Subcutaneous abdominal adipose tissue (tissue), 5 donors: ENCODE results near the gene AVPR1A.

ENCODE experiments used
- H3K27ac ChIP-seq: one replicate; pipeline ENCODE4 v1.7.0; 2013; ENCODE audit warnings: low read depth, mild to moderate bottlenecking, inconsistent platforms, low read length, moderate library complexity
- H3K27me3 ChIP-seq, 5 donors: one replicate each; pipeline ENCODE4 v1.7.0; 2013; ENCODE audit warnings: low read length in 5 of 5, inconsistent platforms in 1 of 5; ENCODE audit not compliant: control insufficient read depth in 5 of 5, insufficient read depth in 4 of 5
- H3K36me3 ChIP-seq, 5 donors: one replicate each; pipeline ENCODE4 v1.7.0; 2013; ENCODE audit warnings: low read length in 5 of 5; ENCODE audit not compliant: control insufficient read depth in 5 of 5, insufficient read depth in 5 of 5
- H3K4me1 ChIP-seq, 5 donors: one replicate each; pipeline ENCODE4 v1.7.0; 2013; ENCODE audit warnings: low read length in 5 of 5, mild to moderate bottlenecking in 3 of 5, moderate library complexity in 1 of 5; ENCODE audit not compliant: control insufficient read depth in 5 of 5, insufficient read depth in 5 of 5
- H3K4me3 ChIP-seq, 5 donors: one replicate each; pipeline ENCODE4 v1.7.0; 2013; ENCODE audit warnings: low read length in 5 of 5, low read depth in 1 of 5
- H3K9ac ChIP-seq, 5 donors: one replicate each; pipeline ENCODE4 v1.7.0; 2013; ENCODE audit warnings: low read length in 5 of 5, mild to moderate bottlenecking in 4 of 5, moderate library complexity in 3 of 5
- H3K9me3 ChIP-seq, 5 donors: one replicate each; pipeline ENCODE4 v1.7.0; 2013; ENCODE audit warnings: low read length in 5 of 5; ENCODE audit not compliant: control insufficient read depth in 5 of 5
- donor health status: healthy.
- donor health status: healthy.
- donor health status: healthy.
- donor health status: healthy.
- donor health status: healthy.

AVPR1A gene

DNA sequence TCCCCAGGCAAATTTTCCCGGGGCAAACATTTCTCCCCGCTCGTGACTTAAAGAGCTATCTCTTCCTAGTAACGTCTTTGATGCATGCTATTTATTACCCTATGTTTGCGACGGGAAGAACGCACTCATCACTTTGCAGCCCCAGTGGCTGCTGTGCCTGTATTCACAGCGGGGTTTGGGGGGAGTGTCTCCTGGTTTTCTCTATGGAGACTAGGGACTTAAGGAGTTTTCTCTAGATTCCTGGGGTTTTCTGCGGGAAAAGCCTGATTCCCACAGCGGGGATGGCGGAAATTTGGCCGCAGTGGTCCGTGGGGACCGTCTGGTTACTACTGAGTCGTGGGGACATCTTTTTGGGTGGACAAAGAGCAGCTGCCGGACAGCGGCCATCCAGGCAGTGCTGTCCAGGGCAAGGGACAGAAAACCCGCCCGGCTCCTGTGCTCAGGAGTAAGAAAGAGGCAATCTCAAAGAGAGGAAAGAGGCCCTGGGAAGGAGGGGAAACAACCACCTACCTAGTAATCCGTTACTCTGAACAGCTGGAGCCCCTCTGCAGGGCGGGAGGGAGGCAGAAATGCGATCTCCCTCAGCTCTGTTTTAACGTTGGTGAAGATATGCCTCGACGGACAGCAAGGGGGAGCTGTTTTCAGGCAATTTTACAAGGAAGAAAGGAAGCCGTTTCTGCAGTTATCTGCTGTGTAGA is 771 bp upstream of the AVPR1A start:
- H3K36me3 ChIP-seq, result no peaks in the 10 kb centered on the region
- peaks cover 18 to 31% (median 23%) of the 10 kb centered on the region in 5 donors for H3K27me3 ChIP-seq
- H3K9ac ChIP-seq, result peak overlapping the region in 3 of 5 donors; percentile 12 to 62 (median 21)
- H3K27ac ChIP-seq, result no peak overlapping the region
- no peaks in the 10 kb centered on the region for H3K9me3 ChIP-seq
- peaks cover 0 to 28% (median 24%) of the 10 kb centered on the region in 5 donors for H3K4me1 ChIP-seq
- H3K4me3 ChIP-seq, result peak overlapping the region; percentile 72 to 88 (median 73)

DNA sequence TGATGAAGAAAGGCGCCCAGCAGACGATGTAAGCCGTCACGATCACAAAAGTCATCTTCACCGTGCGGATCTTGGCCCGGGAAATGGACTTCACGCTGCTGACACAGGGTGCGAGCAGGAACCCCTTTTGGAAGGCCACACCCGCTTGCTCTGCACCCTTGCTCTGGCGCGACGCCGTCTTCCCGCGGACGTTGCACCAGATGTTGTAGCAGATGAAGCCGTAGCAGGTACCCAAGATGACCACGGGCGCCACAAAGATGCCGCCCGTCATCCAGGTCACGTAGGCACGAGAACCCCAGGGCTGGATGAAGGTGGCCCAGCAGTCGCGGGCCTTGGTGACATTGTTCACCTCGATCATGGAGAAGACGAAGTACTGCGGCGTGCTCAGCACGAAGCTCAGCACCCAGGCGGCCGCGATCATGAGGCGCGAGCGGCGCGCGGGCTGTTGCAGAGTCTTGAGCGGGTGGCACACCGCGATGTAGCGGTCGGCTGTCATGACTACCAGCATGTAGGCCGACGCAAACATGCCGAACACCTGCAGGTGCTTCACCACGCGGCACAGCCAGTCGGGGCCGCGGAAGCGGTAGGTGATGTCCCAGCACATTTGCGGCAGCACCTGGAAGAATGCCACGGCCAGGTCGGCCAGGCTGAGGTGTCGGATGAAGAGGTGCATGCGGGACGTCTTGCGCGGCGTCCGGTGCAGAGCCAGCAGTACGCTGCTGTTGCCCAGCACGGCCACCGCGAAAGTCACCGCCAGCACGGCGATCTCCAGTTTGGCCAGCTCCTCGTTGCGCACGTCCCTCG is 890 bp downstream of the AVPR1A start:
- H3K4me1 ChIP-seq, result peaks cover 0 to 28% (median 24%) of the 10 kb centered on the region in 5 donors
- no peak overlapping the region for H3K27ac ChIP-seq
- H3K36me3 ChIP-seq, result no peaks in the 10 kb centered on the region
- peak overlapping the region; percentile 52 to 77 (median 73) for H3K4me3 ChIP-seq
- peak overlapping the region in 2 of 5 donors; percentile 19 to 33 for H3K9ac ChIP-seq
- no peaks in the 10 kb centered on the region for H3K9me3 ChIP-seq
- H3K27me3 ChIP-seq, result peaks cover 18 to 31% (median 23%) of the 10 kb centered on the region in 5 donors

DNA sequence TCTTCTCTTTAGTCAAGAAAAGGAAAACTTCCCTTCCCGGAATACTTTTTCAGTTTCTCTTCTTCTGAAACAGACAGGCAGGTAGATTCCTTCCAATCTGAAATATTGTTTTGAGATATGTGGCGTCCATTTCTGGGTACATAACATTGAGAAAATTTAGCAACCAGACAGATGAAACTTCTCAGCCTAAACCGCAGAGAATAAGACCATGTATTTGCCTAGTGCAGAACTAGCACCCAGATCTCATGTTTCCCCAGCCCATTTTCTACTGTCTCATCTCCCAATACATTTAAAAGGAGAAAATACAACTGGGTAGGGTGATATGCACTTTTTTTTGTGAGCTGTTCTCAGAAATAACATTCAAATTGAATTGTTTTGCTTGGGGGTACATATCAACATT is 6.4 kb downstream of the AVPR1A start:
- Histone ChIP-seq H3K27ac (peak overlapping the region; percentile 1), H3K36me3 (no peaks in the 10 kb centered on the region), H3K27me3 (peaks cover under 1 to 4% (median 2%) of the 10 kb centered on the region in 5 donors), H3K4me1 (peaks cover 0 to 8% (median 0%) of the 10 kb centered on the region in 5 donors), H3K9ac (no peak overlapping the region), H3K4me3 (peak overlapping the region in 1 of 5 donors; percentile 34), H3K9me3 (no peaks in the 10 kb centered on the region)

DNA sequence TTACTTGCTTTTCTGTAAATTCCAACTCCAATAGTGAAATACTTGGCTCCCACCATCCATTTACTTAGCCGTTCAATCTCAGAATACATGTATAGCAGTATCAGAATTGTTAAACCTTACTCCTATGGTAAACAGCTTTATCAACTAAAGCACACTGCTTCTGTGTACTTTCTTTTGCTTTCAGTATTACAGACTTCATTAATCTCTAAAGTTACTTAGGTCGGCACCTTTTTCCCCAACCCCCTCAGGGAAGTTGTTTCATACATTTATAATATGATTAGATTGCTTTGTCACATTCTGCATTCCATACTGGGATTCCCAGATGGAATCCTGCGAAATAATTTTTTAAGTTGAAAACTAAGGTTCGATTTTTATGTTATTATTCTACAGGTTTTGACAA is 12.5 kb downstream of the AVPR1A start:
- Histone ChIP-seq H3K4me3 (no peak overlapping the region), H3K9me3 (no peaks in the 10 kb centered on the region), H3K9ac (no peak overlapping the region), H3K27ac (no peak overlapping the region), H3K36me3 (no peaks in the 10 kb centered on the region), H3K4me1 (peaks cover 0 to 5% (median 0%) of the 10 kb centered on the region in 5 donors), H3K27me3 (no peaks in the 10 kb centered on the region)

DNA sequence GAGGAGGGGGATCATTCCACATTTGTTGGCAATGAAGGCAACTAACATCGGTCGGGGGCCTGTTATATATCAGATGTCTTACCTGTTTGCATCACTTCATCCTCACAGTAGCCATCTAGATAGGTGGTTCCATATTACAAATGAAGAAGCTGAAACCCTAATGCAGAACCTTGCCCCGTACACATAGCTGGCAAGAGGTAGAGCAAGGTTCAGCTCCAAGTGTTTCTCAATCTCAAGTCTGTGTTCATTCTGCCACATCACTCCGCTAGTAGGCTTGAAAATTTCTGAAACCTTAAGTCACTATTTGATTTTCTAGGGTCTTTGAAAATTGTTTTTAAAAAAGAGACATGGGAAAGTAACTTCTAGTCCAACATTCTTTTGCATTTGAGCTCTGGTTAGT is 17.0 kb downstream of the AVPR1A start:
- no peak overlapping the region for H3K4me3 ChIP-seq
- no peaks in the 10 kb centered on the region for H3K27me3 ChIP-seq
- H3K4me1 ChIP-seq, result peaks cover 0 to 3% (median 0%) of the 10 kb centered on the region in 5 donors
- H3K9ac ChIP-seq, result no peak overlapping the region
- no peaks in the 10 kb centered on the region for H3K36me3 ChIP-seq
- H3K27ac ChIP-seq, result no peak overlapping the region
- no peaks in the 10 kb centered on the region for H3K9me3 ChIP-seq

DNA sequence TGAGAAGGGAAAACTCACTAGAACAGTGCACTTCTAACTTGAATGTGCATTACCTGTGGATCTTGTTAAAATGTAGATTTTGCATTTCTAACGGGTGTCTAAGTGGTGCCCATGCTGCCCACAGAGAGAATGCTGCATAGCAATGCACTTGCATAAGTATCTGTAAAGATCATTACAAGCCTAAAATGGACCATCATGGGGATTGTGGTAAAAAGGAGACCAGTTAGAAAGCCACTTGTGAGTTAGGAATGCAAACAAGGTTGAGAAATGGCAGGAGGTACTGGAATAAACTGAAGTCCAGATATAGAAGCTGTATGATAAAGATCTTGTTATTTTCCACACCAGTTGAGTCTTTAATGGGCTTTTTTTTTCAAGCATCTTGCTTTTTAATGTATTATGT is 18.8 kb downstream of the AVPR1A start:
- Histone ChIP-seq H3K27me3 (no peaks in the 10 kb centered on the region), H3K9ac (no peak overlapping the region), H3K27ac (no peak overlapping the region), H3K36me3 (no peaks in the 10 kb centered on the region), H3K4me3 (no peak overlapping the region), H3K9me3 (no peaks in the 10 kb centered on the region), H3K4me1 (peaks cover 0 to 3% (median 0%) of the 10 kb centered on the region in 5 donors)

DNA sequence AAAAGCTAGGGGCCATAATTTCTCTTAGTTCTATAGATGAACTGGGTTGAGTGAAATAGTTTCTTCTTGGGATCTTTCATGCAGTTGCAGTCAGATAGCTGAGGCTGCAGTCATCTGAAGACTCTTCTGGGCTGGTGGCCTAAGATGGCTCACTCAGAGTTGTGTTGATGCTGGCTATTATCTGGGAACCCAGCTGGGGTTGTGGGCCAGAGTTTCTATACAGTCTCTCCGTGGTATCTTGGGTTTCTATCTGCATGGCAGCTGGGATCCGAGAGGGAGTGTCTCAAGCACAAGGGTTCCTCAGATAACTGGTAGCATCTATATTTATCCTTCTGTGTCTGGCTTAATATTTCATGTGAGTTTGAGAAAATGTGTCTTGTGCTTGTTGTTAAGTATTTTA is 21.1 kb downstream of the AVPR1A start:
- Histone ChIP-seq H3K27ac (no peak overlapping the region), H3K9ac (no peak overlapping the region), H3K27me3 (no peaks in the 10 kb centered on the region), H3K4me1 (peaks cover 0 to 3% (median 0%) of the 10 kb centered on the region in 5 donors), H3K36me3 (no peaks in the 10 kb centered on the region), H3K9me3 (no peaks in the 10 kb centered on the region), H3K4me3 (no peak overlapping the region)

DNA sequence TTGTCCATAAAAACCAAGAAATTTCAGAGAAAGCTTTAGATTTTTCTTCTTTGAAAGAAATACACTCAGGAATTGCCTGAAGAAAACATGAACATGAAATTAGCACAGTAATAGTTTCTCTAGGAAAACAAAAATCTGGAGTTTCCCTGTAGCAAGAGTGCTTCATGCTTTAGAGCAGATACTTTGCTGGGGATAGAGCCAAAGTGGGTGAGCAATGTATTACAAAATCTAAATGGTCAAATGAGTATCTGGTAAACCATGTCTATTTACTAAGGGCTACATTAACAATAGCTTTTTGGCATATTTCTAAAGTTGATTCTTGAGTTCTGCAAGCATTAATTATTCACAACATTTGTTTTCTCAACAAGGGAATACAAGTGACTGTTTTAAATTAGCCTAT is 26.2 kb downstream of the AVPR1A start:
- no peaks in the 10 kb centered on the region for H3K36me3 ChIP-seq
- no peak overlapping the region for H3K9ac ChIP-seq
- H3K4me1 ChIP-seq, result peaks cover 0 to 2% (median 0%) of the 10 kb centered on the region in 5 donors
- H3K4me3 ChIP-seq, result no peak overlapping the region
- no peaks in the 10 kb centered on the region for H3K27me3 ChIP-seq
- no peak overlapping the region for H3K27ac ChIP-seq
- no peaks in the 10 kb centered on the region for H3K9me3 ChIP-seq

DNA sequence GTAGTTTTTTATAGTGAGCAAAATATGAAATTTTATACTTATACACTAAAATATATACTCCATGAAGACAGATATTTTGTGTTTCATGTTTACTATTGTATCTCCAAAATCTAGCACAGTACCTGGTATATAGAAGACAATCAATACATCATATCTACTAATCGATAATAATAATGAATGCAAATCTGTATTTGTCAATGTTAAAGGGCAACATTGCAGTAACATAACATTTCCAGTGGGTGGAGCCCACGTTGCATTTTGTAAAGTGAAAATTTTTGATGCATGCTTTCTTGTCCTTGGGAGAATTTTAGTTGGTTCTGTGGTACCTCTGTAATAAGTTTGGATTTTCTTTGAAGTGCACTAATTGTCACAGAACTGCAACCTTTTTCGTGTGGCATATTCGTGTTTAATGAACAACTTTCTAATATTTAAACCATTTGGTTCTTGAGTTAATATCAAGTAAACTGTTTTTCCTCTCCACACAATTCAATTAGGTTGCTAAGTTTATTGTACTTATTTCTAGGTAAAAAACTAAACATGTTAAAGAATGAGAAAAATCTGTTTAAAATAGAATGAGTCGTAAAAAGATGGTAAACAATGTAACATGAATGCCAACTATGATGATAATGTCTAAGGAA is 47.4 kb downstream of the AVPR1A start:
- H3K27me3 ChIP-seq, result no peaks in the 10 kb centered on the region
- no peak overlapping the region for H3K4me3 ChIP-seq
- no peaks in the 10 kb centered on the region for H3K9me3 ChIP-seq
- no peaks in the 10 kb centered on the region for H3K36me3 ChIP-seq
- no peak overlapping the region for H3K9ac ChIP-seq
- no peak overlapping the region for H3K27ac ChIP-seq
- no peaks in the 10 kb centered on the region for H3K4me1 ChIP-seq

DNA sequence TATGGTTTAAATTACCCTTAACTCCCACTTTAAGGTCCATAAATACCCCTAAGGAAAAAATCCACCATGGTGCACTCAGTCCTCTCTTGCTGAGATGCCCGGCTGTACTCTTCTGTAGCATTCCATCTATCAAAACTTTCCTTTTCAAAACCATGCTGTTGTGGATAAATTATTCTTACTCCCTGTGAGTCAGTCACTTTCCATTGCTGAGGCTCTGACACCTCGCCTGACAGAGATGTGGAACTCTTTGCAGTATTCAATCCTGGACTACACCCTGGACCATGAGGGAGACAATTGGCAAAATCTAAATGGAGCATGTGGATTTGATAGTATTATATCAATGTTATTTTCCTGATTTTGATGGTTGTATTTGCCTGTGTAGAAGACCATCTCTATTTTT is 49.1 kb downstream of the AVPR1A start:
- Histone ChIP-seq H3K4me1 (no peaks in the 10 kb centered on the region), H3K9ac (no peak overlapping the region), H3K27me3 (no peaks in the 10 kb centered on the region), H3K27ac (no peak overlapping the region), H3K9me3 (no peaks in the 10 kb centered on the region), H3K36me3 (no peaks in the 10 kb centered on the region), H3K4me3 (no peak overlapping the region)
